Astrocyte of the cerebellum (primary cell): ENCODE measurements around the gene FBXW5.

Source experiments
- DNase-seq: peaks from one replicate; pipeline ENCODE4 v3.0.0-alpha.2; 2011; ENCODE audit warnings: low read depth
- H3K4me3 ChIP-seq: 2 replicates; pipeline ENCODE4 v1.5.1; 2011; ENCODE audit warnings: mild to moderate bottlenecking, low read depth, low read length, moderate library complexity
- CTCF ChIP-seq: IDR thresholded peaks from 2 replicates; pipeline ENCODE4 v1.5.1; 2012; ENCODE audit warnings: low read length, low read depth, moderate library complexity, mild to moderate bottlenecking; ENCODE audit errors: missing control alignments
- in situ Hi-C: cut with HindIII; loops from 2 replicates; pipeline ENCODE4 v1.10.0; 2017; ENCODE audit warnings: low sequenced_read_pairs

FBXW5 gene

GRCh38 chr9:136915632-136916329, 28.8 kb downstream of the FBXW5 start:
- in situ Hi-C loops = no loop called here
- no peak for TF ChIP-seq CTCF
- no peak for DNase-seq
- H3K4me3 ChIP-seq = no peak overlapping the region

GRCh38 chr9:136913701-136914438, 30.7 kb downstream of the FBXW5 start:
- in situ Hi-C loops = no loop called here
- no peak overlapping the region for H3K4me3 ChIP-seq
- no peak for TF ChIP-seq CTCF
- no peak for DNase-seq

- no peak for TF ChIP-seq CTCF
- DNase-seq = no peak
- no peak overlapping the region for H3K4me3 ChIP-seq
- in situ Hi-C loops = no loop called here
These were observed 33.7 kb downstream of the FBXW5 start for GRCh38 chr9:136910901-136911245.

GRCh38 chr9:136910197-136910900, 34.2 kb downstream of the FBXW5 start:
- H3K4me3 ChIP-seq = no peak overlapping the region
- in situ Hi-C loops = no loop called here
- no peak for DNase-seq
- TF ChIP-seq CTCF = no peak

GRCh38 chr9:136907011-136907914, 37.3 kb downstream of the FBXW5 start:
- no peak overlapping the region for H3K4me3 ChIP-seq
- DNase-seq = no peak
- TF ChIP-seq CTCF = no peak
- in situ Hi-C loops = no loop called here

GRCh38 chr9:136906266-136906665, 38.3 kb downstream of the FBXW5 start:
- in situ Hi-C loops = no loop called here
- TF ChIP-seq CTCF = no peak
- H3K4me3 ChIP-seq = no peak overlapping the region
- no peak for DNase-seq
